IPS-20b (cell line): ENCODE results near the gene TMEM54.

ENCODE experiments used
- H3K27ac ChIP-seq: one replicate; pipeline ENCODE4 v1.5.1; 2013; ENCODE audit warnings: low read length
- H3K27me3 ChIP-seq: 2 replicates; pipeline ENCODE4 v1.6.1; 2013; ENCODE audit warnings: mild to moderate bottlenecking, low read length, inconsistent platforms; ENCODE audit not compliant: insufficient read depth
- H3K36me3 ChIP-seq: 2 replicates; pipeline ENCODE4 v1.6.1; 2013; ENCODE audit warnings: low read depth, mild to moderate bottlenecking, inconsistent platforms, low read length, moderate library complexity; ENCODE audit not compliant: insufficient read depth
- H3K4me1 ChIP-seq: 2 replicates; pipeline ENCODE4 v1.6.1; 2013; ENCODE audit warnings: mild to moderate bottlenecking, control low read depth, inconsistent platforms, low read length, moderate library complexity; ENCODE audit not compliant: insufficient read depth
- H3K4me3 ChIP-seq: 2 replicates; pipeline ENCODE4 v1.5.1; 2013; ENCODE audit warnings: mild to moderate bottlenecking, low read length, inconsistent platforms
- H3K9ac ChIP-seq: 2 replicates; pipeline ENCODE4 v1.6.1; 2013; ENCODE audit warnings: low read depth, mild to moderate bottlenecking, inconsistent platforms, low read length, moderate library complexity
- H3K9me3 ChIP-seq: 2 replicates; pipeline ENCODE4 v1.6.1; 2013; ENCODE audit warnings: mild to moderate bottlenecking, low read depth, low read length, inconsistent platforms; ENCODE audit not compliant: insufficient read depth

Gene TMEM54

DNA sequence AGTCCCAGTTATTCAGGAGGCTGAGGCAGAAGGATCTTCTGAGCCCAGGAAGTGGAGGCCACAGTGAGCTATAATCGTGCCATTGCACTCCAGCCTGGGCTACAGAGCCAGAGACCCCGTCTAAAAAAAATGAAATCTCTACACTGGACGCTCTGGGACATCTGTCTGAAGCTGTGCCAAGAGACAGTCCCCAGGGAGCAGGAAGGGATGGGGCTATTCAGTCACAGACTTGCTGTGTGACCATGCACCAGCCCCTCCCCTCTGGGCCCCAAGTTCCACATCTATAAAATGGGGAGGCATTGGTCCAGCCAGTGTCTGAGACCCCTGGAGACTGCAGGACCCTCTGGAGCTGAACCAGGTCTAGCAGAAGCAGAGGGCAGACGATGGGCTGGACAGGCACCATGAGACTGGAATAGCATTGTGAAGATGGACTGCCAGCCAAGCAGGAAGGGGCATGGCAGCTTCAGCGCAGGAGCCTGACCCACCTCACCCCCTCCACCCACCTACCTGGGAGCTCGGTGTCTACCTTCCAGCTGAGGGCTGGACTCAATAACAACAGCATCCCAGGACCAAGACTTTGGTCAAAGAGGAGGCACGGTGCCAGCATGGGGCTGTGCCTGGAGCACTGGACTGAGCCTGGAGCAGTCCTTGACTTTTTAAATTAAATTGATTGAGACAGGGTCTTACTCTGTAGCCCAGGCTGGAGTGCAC is 1.4 kb downstream of the TMEM54 start:
- Histone ChIP-seq H3K36me3 (no peaks in the 10 kb centered on the region), H3K9me3 (no peaks in the 10 kb centered on the region), H3K9ac (no peak overlapping the region), H3K4me3 (no peak overlapping the region), H3K4me1 (peaks cover 4% of the 10 kb centered on the region; the same call in 1 of the 2 replicates), H3K27me3 (peaks cover 71% of the 10 kb centered on the region), H3K27ac (no peak overlapping the region)

DNA sequence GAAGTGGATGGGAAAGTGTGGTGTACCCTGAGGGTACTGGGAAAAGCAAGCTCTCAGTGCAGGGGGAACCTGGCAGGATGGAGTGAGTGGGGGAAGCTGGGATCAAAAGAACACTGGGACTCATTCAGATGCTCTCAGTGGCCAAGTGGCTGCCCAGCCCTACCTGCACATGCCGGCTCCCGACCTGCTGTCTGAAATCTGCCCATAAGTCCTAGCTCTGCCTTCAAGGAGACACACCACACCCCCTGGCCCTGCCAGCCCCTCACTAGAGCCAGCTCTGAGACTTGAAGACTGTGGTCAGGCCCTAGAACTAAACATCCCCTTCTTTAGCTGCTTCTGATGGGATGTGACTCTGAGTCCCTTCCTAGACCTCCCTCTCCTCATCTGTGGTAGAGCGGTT is 2.2 kb downstream of the TMEM54 start:
- no peak overlapping the region for H3K27ac ChIP-seq
- no peak overlapping the region for H3K4me3 ChIP-seq
- no peak overlapping the region for H3K9ac ChIP-seq
- H3K4me1 ChIP-seq: peaks cover 6% of the 10 kb centered on the region; the same call in 1 of the 2 replicates
- peaks cover 63% of the 10 kb centered on the region for H3K27me3 ChIP-seq
- H3K9me3 ChIP-seq: no peaks in the 10 kb centered on the region
- no peaks in the 10 kb centered on the region for H3K36me3 ChIP-seq

DNA sequence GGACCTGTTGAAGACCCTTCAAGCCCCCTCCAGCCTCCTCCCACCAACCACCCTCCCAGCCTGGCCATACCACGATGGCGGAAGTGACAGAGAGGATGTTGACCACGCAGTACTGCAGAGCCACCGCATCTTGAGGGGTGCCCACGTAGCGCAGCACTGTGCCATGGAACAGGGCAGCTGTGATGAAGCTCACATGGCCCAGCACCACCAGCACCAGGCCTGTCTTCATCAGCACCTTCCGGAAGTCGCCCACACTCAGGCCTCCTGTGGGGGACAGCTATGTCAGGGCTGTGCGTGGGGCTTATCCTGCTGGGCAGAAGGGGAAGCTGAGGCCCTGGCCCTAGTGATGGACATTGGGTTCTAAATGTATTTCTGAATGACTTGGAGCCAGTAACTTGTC is 3.1 kb downstream of the TMEM54 start:
- Histone ChIP-seq H3K9me3 (no peaks in the 10 kb centered on the region), H3K9ac (no peak overlapping the region), H3K27ac (no peak overlapping the region), H3K36me3 (no peaks in the 10 kb centered on the region), H3K27me3 (peaks cover 58% of the 10 kb centered on the region), H3K4me3 (no peak overlapping the region), H3K4me1 (peaks cover 6% of the 10 kb centered on the region; the same call in 1 of the 2 replicates)

DNA sequence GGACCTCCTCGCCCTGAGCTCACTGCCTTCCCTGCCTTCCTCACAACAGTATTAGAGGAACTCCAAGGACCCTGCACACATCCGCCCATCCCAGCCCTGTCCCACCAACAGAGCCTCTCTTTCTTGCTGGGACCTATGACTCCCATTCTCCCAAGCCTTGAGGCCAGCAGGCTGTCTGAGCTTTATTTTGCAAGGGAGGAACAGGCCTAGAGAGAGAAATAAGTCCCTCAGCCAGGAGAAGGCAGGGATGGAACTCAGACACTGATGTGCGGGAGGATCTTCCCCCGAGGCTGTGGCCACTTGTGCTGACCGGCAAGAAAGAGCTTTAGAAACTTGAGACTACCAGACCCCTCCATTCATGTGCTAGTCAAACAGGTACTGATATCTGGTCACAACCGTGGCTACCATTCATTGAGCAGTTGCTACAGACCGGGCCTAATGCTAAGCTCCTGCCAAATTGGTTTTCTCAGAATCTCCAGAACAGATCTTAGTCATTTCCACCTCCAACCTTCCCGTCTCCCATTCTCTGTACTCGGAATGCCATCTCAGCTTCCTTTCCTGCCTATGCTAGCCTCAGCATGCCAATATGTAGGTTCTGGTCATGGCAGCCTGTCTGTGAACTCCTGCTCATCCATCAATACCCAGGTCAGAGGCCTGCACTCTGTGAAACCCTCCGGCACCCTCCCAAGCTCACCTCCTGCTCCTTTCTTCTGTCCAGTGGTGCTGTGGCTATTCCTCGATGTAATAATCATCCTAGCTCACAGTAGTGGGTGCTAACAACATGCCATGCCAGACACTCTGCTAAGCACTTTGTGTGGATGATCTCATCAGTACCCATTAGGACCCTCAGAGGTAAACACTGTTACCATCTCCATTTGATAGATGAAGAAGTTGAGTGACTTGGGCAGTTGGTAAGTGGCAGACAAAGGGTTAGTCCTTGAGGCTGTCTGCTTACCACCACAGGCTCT is 3.8 kb downstream of the TMEM54 start:
- no peak overlapping the region for H3K4me3 ChIP-seq
- H3K9ac ChIP-seq: no peak overlapping the region
- H3K27me3 ChIP-seq: peaks cover 57% of the 10 kb centered on the region
- H3K4me1 ChIP-seq: peaks cover 6% of the 10 kb centered on the region; the same call in 1 of the 2 replicates
- no peaks in the 10 kb centered on the region for H3K9me3 ChIP-seq
- H3K36me3 ChIP-seq: no peaks in the 10 kb centered on the region
- H3K27ac ChIP-seq: no peak overlapping the region

DNA sequence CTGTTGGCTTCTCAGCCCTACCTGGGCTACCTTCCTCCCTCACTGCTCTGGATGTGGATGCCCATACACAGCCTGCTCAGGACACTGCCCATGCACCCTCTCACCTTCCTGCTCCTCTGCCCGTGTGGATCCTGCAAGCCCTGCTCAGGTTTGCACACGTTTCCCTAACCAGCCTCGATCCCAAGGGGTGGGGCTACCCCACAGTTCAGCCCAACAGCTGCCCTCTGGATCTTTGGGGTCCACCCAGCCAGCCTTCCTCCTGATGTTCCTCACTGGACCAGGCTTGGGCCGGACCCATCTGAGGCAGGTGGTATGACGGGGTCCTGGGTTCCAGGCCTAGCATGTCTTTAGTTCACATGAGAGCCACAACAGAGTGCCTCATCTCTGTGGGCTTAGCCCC is 4.7 kb downstream of the TMEM54 start:
- H3K27ac ChIP-seq: no peak overlapping the region
- no peak overlapping the region for H3K9ac ChIP-seq
- H3K27me3 ChIP-seq: peaks cover 57% of the 10 kb centered on the region

DNA sequence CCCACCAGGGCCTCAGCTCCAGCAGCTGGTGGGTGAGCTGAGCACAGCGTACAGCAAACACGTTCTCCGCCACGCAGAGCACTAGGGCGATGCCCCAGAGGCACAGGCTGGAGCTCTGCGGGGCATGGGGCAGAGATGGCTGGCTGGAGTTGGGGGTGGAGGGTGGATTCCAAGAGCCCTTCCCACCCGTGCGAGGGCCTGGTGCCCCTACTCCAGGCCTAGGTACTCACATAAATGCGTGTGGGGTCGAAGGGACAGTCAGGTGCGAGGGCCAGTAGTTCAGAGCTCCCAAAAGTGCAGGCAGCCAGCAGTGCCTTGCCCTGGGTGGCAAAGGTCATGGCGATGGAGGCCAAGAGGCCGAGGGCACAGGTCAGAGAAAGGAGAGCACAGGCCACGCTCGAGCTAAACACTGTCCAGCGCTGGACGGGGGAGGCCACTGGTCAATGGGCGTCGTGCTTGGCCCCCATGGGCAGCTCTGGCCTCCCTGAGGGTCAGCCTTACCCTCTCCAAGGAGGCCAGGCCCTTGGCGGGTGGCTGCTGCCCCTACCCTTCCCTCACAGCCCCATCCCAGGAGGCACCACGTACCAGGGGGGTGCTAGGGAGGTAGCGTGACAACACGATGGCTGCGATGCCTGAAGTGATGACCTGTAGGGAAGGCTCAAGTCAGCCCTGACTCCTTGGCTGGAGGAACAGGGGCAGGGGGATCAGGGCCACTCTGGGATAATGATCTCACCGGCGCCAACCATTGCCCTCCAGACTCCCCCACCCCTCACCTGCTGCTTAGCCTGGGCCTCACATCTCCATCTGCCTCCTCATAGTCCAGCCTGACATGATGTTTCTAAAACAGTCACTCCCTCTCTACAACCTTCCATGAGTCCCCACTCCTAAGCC is 5.6 kb downstream of the TMEM54 start:
- H3K4me1 ChIP-seq: peaks cover 3% of the 10 kb centered on the region; the same call in 1 of the 2 replicates
- no peak overlapping the region for H3K9ac ChIP-seq
- no peaks in the 10 kb centered on the region for H3K9me3 ChIP-seq
- H3K27ac ChIP-seq: no peak overlapping the region
- H3K27me3 ChIP-seq: peaks cover 59% of the 10 kb centered on the region
- H3K36me3 ChIP-seq: no peaks in the 10 kb centered on the region
- no peak overlapping the region for H3K4me3 ChIP-seq

More for the DNA sequence above, 4.7 kb downstream of the TMEM54 start:
- Histone ChIP-seq H3K4me3 (no peak overlapping the region), H3K9me3 (no peaks in the 10 kb centered on the region), H3K4me1 (peaks cover 6% of the 10 kb centered on the region; the same call in 1 of the 2 replicates), H3K36me3 (no peaks in the 10 kb centered on the region)

DNA sequence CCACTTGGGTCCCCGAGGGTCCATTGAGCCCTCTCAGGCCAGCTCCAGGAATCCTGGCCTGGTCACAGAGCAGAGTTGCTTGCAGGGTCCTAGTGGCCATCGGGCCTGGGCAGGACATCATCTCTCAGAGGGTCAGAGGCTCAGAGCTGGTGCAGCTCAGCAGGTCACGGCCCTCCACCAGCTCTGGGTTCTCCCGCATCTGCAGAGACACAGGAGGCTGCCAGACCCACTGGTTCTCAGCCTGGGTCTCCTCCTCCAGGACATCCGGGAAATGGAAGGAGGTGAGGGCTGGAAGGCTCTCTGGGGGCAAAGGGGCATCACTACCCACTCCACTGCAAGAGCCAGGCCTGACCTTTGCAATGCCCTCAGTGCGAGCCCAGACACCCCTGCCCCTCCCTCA is 6.5 kb downstream of the TMEM54 start:
- H3K9me3 ChIP-seq: no peaks in the 10 kb centered on the region
- peaks cover 59% of the 10 kb centered on the region for H3K27me3 ChIP-seq
- H3K9ac ChIP-seq: no peak overlapping the region
- H3K4me1 ChIP-seq: peaks cover 2% of the 10 kb centered on the region; the same call in 1 of the 2 replicates
- no peaks in the 10 kb centered on the region for H3K36me3 ChIP-seq
- no peak overlapping the region for H3K4me3 ChIP-seq
- no peak overlapping the region for H3K27ac ChIP-seq

DNA sequence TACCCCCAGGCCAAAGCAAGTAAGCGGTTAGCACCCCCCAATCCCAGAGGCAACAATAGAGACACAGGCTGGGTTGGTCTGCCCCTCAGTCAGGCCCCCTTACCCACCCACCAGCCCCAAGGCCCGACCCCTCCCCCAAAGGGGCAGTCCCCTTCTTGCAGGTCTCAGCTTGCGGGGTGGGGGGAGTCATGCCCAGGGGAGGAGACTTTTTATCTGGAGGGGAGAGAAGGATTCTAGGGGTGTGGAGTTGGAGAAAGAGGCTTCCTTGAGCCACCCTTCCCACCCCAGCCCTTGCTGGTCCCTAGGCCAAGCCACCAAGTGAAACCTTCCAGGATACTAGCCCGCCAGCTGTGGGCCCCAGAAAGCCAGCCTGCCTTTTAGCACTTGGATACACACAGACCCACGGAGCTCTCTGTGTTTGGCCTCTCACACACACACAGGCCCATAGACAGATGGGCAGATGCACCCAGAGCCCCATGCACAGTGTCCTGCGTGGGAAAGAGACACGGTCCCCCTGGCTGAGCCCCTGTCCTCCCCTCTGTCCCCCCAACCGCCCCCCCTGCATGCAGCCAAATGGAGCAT is 7.1 kb downstream of the TMEM54 start:
- peaks cover 2% of the 10 kb centered on the region; the same call in 1 of the 2 replicates for H3K4me1 ChIP-seq
- H3K27me3 ChIP-seq: peaks cover 59% of the 10 kb centered on the region
- peak overlapping the region; percentile 42 for H3K27ac ChIP-seq
- H3K36me3 ChIP-seq: no peaks in the 10 kb centered on the region
- peak overlapping the region; percentile 76; the same call in 1 of the 2 replicates for H3K9ac ChIP-seq
- H3K4me3 ChIP-seq: peak overlapping the region; percentile 76
- H3K9me3 ChIP-seq: no peaks in the 10 kb centered on the region

DNA sequence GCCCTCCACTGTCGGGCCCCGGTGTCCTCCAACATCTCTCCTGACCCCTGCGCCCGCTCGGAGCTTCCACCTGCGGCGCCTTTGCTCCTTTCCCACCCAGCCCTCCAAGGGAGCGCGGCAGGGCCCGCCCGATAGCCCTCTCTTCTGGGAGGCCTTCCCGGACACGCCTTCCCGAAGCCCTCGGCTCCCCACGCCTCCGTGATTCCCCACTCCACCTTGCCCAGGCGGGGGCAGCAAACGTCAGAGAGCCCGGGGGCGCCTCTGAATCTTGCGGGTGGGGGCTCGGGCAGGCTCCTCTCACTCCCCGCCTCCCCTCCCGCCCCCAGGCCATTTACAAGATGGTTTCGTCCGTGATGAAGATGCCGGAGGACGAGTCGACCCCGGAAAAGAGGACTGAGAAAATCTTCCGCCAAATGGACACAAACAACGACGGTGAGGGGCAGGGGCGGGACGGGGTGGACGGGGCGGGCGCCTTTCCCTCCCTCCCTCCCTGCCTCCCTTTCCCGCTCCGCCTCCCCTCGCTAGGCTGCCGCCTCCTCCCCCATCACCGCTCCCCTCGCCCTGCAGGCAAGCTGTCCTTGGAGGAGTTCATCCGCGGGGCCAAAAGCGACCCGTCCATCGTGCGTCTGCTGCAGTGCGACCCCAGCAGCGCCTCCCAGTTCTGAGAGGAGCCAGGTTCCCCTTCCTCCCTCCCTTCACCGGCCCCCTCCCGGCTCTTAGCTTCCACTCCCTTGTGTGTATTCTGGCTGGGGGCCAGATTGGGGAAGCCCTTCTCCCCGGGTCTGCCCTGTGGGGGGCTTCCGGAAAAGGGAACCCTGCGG is 7.8 kb downstream of the TMEM54 start:
- H3K27ac ChIP-seq: peak overlapping the region; percentile 42
- peak overlapping the region; percentile 76 for H3K4me3 ChIP-seq
- H3K4me1 ChIP-seq: peaks cover 2% of the 10 kb centered on the region; the same call in 1 of the 2 replicates
- peak overlapping the region; percentile 76; the same call in 1 of the 2 replicates for H3K9ac ChIP-seq
- peaks cover 59% of the 10 kb centered on the region for H3K27me3 ChIP-seq
- H3K36me3 ChIP-seq: no peaks in the 10 kb centered on the region
- H3K9me3 ChIP-seq: no peaks in the 10 kb centered on the region
